ENCODE results near the gene JMJD8.

JMJD8 gene

DNA sequence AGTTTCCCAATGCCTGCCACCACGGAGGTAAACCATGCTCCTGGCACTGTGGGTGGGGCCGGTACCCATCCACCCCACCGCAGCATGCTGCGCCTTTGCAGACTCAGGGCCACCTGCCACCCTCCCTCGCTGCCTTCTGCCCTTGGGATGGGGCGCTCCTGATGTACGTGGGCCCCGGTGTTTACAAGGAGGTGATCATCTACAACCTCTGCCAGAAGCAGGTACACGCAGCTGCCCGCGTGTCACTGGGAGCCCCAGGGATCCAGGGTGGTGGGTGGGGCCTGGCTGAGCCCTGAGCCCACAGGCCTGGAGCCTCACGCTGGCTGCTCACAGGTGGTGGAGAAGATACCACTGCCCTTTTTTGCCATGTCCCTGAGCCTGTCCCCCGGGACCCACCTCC lies 17.6 kb downstream of the JMJD8 start:
- no peak for DNase-seq (ENCODE audit: extremely low read depth in 1 of 2, low read depth in 1 of 2)

- DNase-seq (ENCODE audit: extremely low read depth in 1 of 2, low read depth in 1 of 2) = no peak
Observed at GRCh38 chr16:662597-662996, 21.5 kb downstream of the JMJD8 start.

- no peak for DNase-seq (ENCODE audit: extremely low read depth in 1 of 2, low read depth in 1 of 2)
Observed at GRCh38 chr16:662095-662494, 22.0 kb downstream of the JMJD8 start.

DNA sequence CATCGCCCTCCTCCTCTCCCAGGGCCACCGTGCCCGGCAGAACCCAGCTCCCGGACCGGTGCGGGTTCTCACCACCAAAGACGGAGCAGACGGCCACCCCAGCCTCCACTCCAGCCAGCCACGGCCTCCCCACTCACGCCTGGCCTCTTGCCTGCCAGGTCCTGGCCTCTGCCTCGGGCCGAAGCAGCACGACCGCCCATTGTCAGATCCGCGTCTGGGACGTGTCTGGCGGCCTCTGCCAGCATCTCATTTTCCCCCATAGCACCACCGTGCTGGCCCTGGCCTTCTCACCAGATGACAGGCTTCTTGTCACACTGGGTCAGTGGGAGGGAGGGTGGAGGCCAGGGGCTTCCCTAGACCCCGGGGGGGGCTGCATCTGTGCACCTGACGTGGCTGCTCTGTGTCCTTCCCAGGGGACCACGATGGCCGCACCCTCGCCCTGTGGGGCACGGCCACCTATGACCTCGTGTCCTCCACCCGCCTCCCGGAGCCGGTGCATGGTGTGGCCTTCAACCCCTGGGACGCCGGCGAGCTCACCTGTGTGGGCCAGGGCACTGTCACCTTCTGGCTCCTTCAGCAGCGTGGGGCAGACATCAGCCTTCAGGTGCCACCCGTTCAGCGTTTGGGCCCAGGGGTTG lies 22.8 kb downstream of the JMJD8 start:
- DNase-seq (ENCODE audit: extremely low read depth in 1 of 2, low read depth in 1 of 2) = no peak

DNA sequence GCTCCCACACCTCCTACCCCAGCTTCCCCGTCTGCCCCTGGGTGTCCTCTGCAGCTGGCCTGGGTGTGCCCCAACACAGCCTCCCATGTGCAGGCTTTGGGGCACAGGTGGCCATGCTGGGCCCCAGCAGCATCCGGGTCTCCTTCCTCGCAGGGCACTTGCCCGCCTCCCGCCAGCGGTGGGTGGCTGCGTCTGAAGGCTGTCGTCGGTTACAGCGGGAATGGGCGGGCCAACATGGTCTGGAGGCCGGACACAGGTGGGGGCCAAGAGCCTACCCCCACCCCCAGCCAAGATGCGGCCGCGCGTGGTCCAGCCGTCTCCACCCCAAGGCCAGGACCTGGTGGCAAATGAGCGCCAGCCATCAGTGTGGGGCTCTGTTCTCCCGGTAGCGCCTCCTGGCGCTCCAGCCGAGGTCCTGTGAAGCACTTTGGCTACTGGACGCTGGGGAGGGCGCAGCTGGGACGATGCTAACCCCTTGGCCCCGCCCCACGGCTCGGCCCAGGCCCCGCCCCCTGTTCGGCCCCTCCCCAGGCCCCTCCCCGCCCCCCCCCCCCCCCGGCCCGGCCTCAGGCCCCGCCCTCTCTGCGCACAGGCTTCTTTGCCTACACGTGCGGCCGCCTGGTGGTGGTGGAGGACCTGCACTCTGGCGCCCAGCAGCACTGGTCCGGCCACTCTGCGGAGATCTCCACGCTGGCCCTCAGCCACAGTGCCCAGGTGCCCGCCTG lies 23.5 kb downstream of the JMJD8 start:
- peak; percentile 34 to 40 for DNase-seq (ENCODE audit: extremely low read depth in 1 of 2, low read depth in 1 of 2)

DNA sequence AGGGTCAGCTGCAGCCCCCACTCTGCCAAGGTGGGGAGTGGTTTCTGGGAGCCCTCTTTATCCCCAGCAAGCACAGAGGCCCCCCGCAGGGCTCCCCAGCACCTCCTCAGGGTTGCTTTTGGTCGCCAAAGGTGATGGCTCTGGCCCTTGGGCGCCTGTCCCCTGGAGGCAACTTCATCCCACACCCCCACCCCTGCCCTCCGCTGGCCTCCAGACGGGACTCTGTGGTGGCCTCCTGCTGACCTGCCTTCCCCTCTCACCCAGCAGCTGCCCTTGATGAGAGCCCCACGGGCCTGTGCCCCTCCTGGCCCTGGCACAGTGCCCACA lies 24.0 kb downstream of the JMJD8 start:
- DNase-seq (ENCODE audit: extremely low read depth in 1 of 2, low read depth in 1 of 2) = no peak

DNA sequence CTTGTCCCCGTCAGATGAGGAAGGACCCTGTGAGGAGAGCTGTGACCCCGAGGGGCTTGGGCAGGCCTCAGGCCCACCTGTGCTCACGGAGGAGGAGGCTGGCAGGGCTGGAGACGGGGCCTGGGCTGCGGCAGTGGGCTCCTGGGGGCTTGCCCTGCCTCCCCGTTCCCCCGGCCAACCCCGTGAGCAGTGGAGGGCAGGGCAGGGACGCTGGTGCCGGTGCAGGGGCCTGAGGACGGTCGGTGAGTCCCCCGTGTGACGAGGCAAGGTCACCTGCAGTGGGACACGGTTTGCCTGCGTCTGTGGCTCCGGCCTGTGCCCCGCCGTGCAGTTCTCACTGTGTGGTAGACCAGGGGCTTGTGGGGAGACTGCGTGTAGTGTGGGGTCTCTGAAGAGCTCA lies 24.5 kb downstream of the JMJD8 start:
- DNase-seq (ENCODE audit: extremely low read depth in 1 of 2, low read depth in 1 of 2) = no peak

DNA sequence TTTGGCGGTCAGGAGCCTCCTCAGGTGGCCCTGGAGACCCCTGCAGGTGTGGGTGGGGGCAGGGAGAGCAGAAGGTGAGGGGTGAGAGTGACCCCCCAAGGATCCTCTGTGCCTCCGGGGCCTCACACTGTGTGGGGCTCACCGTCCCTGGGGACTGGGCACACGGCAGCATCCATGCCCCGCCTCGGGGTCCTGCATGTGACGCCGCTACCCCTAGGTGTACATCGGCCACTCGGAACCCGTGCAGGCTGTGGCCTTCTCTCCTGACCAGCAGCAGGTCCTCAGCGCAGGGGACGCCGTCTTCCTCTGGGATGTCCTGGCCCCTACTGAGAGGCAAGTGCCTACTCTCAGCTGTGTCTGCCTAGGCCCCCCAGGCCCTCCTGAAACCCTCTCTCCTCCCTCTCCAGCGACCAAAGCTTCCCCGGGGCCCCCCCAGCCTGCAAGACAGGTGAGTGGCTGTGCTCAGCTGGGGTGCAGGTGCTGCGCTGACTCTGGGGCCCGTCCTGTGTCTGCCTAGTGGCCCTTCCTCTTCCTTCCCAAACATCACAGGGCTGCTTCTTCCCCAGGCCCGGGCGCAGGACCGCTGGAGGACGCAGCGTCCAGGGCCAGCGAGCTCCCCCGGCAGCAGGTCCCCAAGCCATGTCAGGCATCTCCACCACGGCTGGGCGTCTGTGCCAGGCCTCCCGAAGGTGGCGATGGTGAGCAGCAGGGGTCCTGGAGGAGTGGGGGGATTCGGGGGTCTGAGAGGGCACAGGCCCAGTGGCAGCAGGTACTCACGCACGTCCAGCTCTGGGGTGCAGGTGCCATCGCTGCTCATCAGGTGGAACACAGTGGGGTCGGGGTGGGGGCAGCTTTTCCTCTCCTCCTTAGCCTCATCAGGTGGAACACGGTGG lies 25.2 kb downstream of the JMJD8 start:
- no peak for DNase-seq (ENCODE audit: extremely low read depth in 1 of 2, low read depth in 1 of 2)

- DNase-seq (ENCODE audit: extremely low read depth in 1 of 2, low read depth in 1 of 2) = no peak
Observed at GRCh38 chr16:657487-657886, 26.6 kb downstream of the JMJD8 start.

- no peak for DNase-seq (ENCODE audit: extremely low read depth in 1 of 2, low read depth in 1 of 2)
Observed at GRCh38 chr16:654034-654433, 30.1 kb downstream of the JMJD8 start.

GRCh38 chr16:652454-653305 lies 31.5 kb downstream of the JMJD8 start:
- no peak for DNase-seq (ENCODE audit: extremely low read depth in 1 of 2, low read depth in 1 of 2)

DNA sequence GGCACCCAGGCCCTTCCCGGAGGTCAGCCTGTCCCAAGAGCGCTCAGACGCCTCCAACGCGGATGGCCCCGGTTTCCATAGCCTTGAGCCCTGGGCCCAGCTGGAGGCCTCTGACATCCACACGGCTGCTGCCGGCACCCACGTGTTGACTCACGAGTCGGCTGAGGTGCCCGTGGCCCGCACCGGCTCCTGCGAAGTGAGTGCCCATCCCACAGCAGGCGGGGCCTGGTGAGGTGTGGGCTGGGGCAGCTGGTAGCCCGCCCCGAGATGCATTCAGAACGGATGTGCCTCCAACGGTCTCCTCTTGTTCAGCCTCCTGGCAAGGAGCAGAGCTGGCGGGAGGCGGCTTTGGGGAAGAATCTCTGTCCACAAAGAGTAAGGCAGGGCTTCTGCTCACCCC lies 32.3 kb downstream of the JMJD8 start:
- DNase-seq (ENCODE audit: extremely low read depth in 1 of 2, low read depth in 1 of 2) = no peak

DNA sequence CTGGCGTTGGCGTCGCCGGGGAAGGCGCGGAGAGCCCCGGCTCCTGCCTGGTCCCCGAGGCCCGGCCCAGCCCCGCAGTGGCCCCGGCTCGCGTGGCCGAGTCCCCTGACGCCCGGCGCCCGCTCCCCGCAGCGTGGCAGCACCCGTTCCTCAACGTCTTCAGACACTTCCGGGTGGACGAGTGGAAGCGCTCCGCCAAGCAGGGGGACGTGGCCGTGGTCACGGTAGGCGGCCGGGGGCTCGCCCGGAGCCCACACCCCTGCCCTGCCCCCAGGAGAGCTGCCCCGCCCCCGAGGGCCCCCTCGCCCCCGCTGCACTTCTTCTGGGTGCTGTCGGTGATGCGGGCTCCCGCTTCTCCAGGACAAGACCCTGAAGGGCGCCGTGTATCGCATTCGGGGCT lies 34.5 kb downstream of the JMJD8 start:
- no peak for DNase-seq (ENCODE audit: extremely low read depth in 1 of 2, low read depth in 1 of 2)

DNA sequence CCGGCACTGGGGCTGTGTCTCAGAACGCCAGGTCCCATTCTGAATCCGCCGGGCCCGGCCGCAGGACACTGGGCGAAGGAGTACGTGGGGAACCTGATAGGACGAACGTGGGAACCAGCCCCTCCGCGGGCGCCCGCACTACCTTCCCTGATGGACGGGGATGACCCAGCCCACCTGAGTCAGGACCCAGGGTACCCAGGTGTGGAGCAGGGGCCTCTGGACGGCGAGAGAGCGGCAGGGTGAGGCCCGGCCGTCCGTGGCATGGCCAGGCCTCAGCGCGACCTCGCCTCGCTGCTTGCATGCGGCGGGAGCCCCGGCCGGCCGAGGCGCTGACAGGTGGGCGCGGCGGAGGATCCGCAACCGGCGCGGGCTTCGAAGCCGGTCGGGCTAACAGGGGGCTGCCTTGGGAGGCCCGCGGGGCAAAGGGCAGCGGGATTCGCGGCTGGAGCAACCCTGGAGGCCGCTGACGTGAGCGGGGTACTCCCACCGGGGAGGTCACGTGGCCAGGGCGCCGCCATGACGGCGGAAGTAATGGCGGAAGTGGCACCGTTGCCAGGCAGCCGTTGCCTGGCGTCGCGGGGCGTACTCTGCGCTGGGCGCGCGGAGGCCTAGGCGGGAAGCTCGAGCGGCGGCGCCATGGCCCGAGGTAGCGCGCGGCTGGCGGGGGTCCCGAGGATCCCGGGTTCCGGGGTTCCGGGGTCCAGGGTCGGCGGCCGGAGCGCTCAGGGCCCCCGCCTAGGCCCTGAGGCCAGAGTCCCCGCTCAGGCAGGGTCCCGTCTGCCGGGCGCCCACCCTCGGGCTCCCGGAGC lies 35.1 kb downstream of the JMJD8 start, which contains the start of gene WDR90:
TSS of gene WDR90 (plus strand) at position 585 of the 809 bp plus-strand sequence. CDS start at position 637, 52 bp downstream.
- DNase-seq (ENCODE audit: extremely low read depth in 1 of 2, low read depth in 1 of 2) = peak; percentile 69 to 88

GRCh38 chr16:648071-648780 lies 35.9 kb downstream of the JMJD8 start:
- no peak for DNase-seq (ENCODE audit: extremely low read depth in 1 of 2, low read depth in 1 of 2)

DNA sequence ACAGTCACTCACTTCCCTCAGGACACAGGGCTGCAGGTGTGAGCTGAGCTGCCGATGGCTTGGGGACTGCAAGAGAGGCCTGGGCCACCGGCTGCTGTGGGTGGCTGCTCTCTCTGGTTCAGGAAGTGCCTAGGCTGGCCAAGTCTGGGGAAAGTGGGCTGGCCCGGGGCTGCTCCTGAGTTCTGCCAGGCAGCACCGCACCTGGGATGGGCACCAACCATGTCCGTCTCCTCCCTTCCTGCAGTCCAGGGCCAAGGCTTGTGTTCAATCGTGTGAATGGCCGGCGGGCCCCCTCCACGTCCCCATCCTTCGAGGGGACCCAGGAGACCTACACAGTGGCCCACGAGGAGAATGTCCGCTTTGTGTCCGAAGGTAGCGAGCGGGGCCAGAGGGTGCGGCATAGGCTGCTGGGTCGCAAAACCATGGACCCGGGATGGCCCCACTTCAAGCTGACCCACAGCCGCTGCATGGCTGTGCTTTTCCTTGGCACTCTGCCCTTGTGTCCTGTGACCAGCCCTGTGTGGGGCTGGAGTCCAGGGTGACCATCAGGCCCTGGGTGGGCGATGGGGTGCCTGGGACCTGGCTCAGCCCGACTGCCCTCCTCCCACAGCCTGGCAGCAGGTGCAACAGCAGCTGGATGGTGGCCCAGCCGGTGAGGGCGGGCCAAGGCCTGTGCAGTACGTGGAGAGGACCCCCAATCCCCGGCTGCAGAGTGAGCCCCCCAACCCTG lies 36.8 kb downstream of the JMJD8 start:
- no peak for DNase-seq (ENCODE audit: extremely low read depth in 1 of 2, low read depth in 1 of 2)

DNA sequence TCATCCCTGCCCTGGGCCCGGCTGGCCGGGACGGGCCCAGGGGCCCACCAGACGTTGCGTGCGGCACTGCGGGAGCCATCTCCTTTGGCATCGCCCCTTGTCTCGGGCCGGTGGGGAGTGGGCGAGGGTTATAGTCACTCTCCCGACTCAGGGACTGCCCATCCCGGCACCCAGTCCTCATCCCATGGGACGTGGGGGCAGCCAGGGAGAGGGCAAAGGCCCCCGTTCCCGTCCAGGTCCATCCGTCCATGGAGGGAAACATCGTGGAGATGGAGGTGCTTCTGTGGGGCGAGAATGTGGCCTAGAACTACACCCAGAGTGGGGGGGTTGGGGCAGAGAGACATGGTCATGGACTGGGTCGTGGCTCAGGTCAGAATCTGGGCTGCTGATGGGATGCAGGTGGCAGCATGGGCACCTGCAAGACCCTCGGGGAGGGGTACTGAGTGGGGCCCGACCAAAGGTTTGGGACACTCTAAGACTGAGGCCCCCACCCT lies 37.4 kb downstream of the JMJD8 start:
- no peak for DNase-seq (ENCODE audit: extremely low read depth in 1 of 2, low read depth in 1 of 2)

GRCh38 chr16:645852-646678 lies 38.1 kb downstream of the JMJD8 start:
- no peak for DNase-seq (ENCODE audit: extremely low read depth in 1 of 2, low read depth in 1 of 2)

Measured in activated CD8-positive, alpha-beta memory T cell treated with anti-CD3 and anti-CD28 coated beads for 1 hour (primary cell).